Nucleus accumbens (tissue), 56 donors: ENCODE data around the gene GDI2.
"Not testable (repeated sequence)": the region's sequence is repeated elsewhere in the genome, so short reads cannot be mapped to it uniquely, and the experiment has no call there.

ENCODE experiments used
- DNase-seq, 56 donors: peaks; one replicate each; lab custom pipeline; 2025; lab: John Stamatoyannopoulos, UW

Gene GDI2

GRCh38 chr10:5829267-5829666 is 16.0 kb upstream of the GDI2 start:
- no peak for DNase-seq

GRCh38 chr10:5828725-5829124 is 15.5 kb upstream of the GDI2 start:
- no peak for DNase-seq

- DNase-seq: no peak
Measured at GRCh38 chr10:5827841-5828240, 14.6 kb upstream of the GDI2 start.

- not testable (repeated sequence) for DNase-seq
Measured at GRCh38 chr10:5826511-5826910, 13.3 kb upstream of the GDI2 start.

GRCh38 chr10:5818894-5819293 is 5.7 kb upstream of the GDI2 start:
- DNase-seq: peak in 1 of 56 donors; percentile 11

GRCh38 chr10:5818048-5818331 is 4.8 kb upstream of the GDI2 start:
- no peak for DNase-seq

GRCh38 chr10:5817322-5818047 is 4.3 kb upstream of the GDI2 start:
- DNase-seq: peak in 1 of 56 donors; percentile 2

- DNase-seq: no peak
Measured at GRCh38 chr10:5816170-5816569, 2.9 kb upstream of the GDI2 start.

- peak in 1 of 56 donors; percentile 24 for DNase-seq
Measured at GRCh38 chr10:5814110-5815107, 1.2 kb upstream of the GDI2 start.

GRCh38 chr10:5813091-5813340 is 218 bp downstream of the GDI2 start:
- peak in 1 of 56 donors; percentile 76 for DNase-seq

- peak in 40 of 56 donors; percentile 9 to 75 (median 48) for DNase-seq
Measured at GRCh38 chr10:5812283-5813090, 747 bp downstream of the GDI2 start.

- DNase-seq: peak in 6 of 56 donors; percentile 1 to 28 (median 9)
Measured at GRCh38 chr10:5811387-5811821, 1.8 kb downstream of the GDI2 start.

GRCh38 chr10:5810225-5810624 is 3.0 kb downstream of the GDI2 start:
- DNase-seq: no peak

GRCh38 chr10:5809527-5810154 is 3.6 kb downstream of the GDI2 start:
- no peak for DNase-seq

GRCh38 chr10:5808783-5809392 is 4.3 kb downstream of the GDI2 start:
- DNase-seq: not testable (repeated sequence)

GRCh38 chr10:5806745-5807144 is 6.5 kb downstream of the GDI2 start:
- DNase-seq: no peak

- DNase-seq: no peak
Measured at GRCh38 chr10:5805711-5806110, 7.5 kb downstream of the GDI2 start.

- no peak for DNase-seq
Measured at GRCh38 chr10:5805260-5805659, 8.0 kb downstream of the GDI2 start.

- DNase-seq: no peak
Measured at GRCh38 chr10:5804386-5804785, 8.8 kb downstream of the GDI2 start.

GRCh38 chr10:5800782-5801181 is 12.5 kb downstream of the GDI2 start:
- DNase-seq: no peak
